ENCODE data around the gene C2CD5.

DNA sequence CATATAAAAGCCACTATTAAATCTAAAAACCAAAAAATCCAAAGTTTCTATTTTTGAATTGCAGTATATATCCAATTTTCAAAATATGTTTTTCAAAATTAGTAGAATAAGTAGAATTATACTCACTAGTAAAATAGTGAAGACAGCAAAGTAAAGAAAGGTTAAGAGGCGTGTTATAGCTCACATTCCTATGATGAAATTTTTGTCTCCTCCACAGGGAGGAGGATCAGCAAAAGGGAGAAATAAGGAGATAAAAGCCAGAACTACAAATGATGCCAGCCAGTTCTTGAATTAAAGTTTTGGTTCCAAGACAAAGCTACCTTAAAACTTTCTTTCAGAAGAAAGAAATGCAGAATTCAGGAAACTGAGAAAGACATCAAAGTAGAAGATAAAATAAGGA is 50.0 kb downstream of the C2CD5 start:
- TF ChIP-seq POLR2A (IDR thresholded peaks at IDR 0.05; ENCODE audit: low read length) (no peak), GATA1 (IDR thresholded peaks at IDR 0.05; ENCODE audit: low read depth, low read length) (no peak)
